Cardiac fibroblast (primary cell): ENCODE measurements around the gene PIK3AP1.

Experiments
- DNase-seq, 2 donors: peaks; one replicate each; pipeline versions ENCODE4 v3.0.0 to v3.0.0-alpha.2; 2010; ENCODE audit warnings: low read depth in 2 of 2
- H3K4me3 ChIP-seq, 2 donors: replicated peaks in 1 of 2; 1 replicate in 1 of 2; 2 replicates in 1 of 2; pipeline ENCODE4 v1.5.1; 2011; ENCODE audit warnings: low read depth in 2 of 2, low read length in 2 of 2, mild to moderate bottlenecking in 2 of 2, moderate library complexity in 1 of 2
- TF ChIP-seq, protein P1 (sequence below): IDR thresholded peaks from one replicate; pipeline ENCODE4 v1.5.1; 2011; ENCODE audit warnings: low read depth, mild to moderate bottlenecking, low read length, inconsistent platforms

PIK3AP1 gene

DNA sequence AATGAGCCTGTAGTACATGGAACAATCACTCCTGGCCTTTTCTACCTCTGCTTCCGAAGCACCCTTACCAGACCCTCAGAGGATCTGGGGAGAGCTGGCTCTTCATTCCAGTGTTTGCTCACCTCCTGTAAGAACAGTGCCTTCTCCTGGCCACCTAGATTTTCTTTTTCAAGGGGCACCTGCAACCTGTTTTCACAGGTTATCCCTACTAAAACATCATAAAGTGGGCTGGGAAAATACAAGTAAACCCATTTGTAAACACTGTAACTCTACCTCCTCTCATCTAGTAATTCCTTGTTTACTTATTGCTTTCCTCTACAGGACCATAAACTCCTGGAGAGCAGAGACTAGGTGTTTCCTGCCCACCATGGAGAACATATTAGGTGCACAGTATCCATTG, 1.1 kb downstream of the PIK3AP1 start:
- no peak overlapping the region for H3K4me3 ChIP-seq
- DNase-seq: no peak
- TF ChIP-seq, protein P1, sequence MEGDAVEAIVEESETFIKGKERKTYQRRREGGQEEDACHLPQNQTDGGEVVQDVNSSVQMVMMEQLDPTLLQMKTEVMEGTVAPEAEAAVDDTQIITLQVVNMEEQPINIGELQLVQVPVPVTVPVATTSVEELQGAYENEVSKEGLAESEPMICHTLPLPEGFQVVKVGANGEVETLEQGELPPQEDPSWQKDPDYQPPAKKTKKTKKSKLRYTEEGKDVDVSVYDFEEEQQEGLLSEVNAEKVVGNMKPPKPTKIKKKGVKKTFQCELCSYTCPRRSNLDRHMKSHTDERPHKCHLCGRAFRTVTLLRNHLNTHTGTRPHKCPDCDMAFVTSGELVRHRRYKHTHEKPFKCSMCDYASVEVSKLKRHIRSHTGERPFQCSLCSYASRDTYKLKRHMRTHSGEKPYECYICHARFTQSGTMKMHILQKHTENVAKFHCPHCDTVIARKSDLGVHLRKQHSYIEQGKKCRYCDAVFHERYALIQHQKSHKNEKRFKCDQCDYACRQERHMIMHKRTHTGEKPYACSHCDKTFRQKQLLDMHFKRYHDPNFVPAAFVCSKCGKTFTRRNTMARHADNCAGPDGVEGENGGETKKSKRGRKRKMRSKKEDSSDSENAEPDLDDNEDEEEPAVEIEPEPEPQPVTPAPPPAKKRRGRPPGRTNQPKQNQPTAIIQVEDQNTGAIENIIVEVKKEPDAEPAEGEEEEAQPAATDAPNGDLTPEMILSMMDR: no peak

DNA sequence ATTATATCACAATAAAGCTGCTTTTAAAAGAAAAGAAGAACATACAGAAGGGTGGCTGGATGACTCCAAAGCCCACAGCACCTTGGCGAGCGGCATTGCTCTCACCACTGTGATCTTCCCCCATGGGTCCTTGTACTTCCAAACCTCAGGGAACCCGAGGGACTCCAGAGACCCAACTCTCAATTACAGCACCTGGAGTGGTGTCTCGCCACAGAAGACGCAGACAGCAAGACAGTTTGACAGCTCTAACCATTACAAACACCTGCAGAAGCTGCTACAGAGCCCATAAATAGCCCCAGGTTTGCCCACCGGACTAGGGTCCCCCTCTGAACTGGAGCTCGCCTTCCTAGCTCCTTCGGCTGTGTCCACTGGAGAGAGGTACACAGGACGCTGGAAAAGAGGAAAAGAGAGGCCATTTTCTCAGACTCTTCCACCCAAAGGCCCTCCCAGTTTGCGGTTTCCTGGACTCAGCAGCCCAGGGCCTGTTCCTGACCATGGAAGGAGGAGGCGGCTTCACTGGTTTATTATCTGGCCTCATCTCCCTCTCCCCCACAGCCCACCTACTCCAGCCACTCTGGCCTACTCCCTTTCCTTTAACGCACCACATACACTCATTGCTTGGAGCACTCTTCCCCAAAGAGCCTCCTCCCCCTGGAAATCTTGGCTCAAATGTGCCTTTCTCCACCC, 1.9 kb downstream of the PIK3AP1 start:
- no peak overlapping the region for H3K4me3 ChIP-seq
- TF ChIP-seq, protein P1: no peak
- DNase-seq: no peak

DNA sequence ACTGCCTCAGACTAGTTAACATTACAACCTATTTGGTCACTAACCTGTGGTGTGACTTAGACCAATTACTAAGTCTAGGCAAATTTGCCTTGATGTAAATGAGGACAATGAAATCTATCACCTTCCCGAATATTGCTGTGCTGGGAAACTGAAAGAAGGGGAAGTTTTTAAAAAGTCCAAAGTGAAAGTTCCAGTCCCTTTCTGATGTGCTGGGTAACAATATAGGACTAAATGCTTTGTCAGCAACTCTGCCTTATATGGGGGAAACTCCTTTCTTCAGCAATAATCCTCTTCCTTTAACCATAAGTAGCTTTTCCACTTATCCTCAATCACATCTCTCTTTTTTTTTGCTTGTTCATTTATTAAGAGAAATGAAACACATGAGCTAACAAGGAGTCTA, 3.9 kb downstream of the PIK3AP1 start:
- H3K4me3 ChIP-seq: no peak overlapping the region
- DNase-seq: no peak
- TF ChIP-seq, protein P1: no peak

DNA sequence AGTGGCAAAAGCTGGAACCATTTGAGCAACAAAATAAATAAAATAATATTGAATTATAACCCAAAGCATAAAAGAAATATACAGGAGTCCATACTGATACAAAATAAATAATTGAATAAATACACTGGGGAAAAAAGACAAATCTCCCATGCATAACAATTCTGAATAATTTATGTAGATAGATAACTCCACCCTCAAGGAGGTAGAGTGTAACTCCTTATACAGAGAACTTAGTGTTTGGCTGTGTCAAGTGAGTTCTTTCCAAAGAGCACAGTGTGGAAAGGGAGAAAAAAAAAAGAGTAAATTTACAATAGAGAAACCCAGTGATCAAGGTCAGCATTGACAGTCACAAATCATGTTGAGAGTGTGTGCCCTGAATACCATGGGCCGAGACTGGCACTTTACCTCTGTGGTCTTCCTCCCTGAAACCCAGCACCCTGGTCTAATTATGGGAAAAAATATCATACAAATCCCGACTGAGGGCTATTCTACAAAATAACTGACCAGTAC, 5.5 kb downstream of the PIK3AP1 start:
- TF ChIP-seq, protein P1: no peak
- no peak for DNase-seq
- no peak overlapping the region for H3K4me3 ChIP-seq

DNA sequence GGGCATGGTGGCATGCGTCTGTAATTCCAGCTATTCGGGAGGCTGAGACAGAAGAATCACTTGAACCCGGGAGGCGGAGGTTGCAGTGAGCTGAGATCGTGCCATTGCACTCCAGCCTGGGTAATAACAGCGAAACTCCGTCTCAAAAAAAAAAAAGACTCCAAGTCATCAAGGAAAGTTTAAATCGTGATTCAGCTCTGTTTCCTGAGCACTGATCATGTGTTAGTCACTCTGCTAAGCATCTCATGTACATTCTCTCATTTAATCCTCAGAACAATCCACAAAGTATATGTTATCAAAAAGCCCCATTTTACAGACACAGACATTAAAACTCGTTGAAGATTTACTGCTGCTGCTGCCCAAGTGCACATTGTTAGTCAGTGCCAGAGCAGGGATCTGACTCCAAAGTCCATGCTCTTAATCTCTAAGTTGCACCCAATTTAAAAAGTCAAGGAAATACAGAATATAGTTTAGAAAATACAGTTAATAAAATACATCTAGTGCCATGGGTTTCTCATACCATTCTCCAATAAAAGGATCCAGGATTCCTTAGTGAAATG, 6.2 kb downstream of the PIK3AP1 start:
- TF ChIP-seq, protein P1: no peak
- no peak overlapping the region for H3K4me3 ChIP-seq
- peak in 1 of 2 donors; percentile 28 for DNase-seq

DNA sequence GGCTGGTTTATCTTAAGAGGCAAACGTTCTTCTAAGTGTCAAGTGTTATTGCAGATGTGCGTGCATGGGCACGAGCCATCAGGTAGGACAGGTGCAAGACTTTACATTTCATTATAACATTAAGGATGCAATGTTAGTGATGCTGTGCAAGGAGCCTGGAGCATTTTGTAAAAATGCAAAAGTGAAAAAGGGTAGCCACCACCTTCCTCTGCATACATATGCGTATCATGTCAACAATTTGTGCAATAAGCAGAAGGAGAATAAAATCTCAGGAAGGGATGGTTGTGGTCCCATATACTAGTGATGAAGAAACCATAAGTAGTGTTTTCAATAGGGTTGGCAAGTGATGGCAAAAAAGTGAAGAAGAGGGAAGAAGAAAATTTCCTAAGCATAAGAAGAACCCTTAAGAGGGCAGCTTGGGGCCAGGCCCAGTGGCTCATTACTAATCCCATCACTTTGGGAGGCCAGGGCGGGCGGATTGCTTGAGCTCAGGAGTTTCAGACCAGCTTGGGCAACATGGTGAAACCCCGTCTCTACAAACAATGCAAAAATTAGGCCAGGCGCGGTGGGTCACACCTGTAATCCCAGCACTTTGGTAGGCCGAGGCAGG, 7.5 kb downstream of the PIK3AP1 start:
- no peak for DNase-seq
- TF ChIP-seq, protein P1: no peak
- H3K4me3 ChIP-seq: no peak overlapping the region
